Fibroblast of lung (primary cell): ENCODE measurements around the gene HMX1. TPM values are rescaled to one million over a fixed set of nuclear protein-coding genes. Genes with fewer than 3 reads are reported as not detected.

Experiments
- DNase-seq, 2 donors: peaks; one replicate each; pipeline versions ENCODE4 v3.0.0 to v3.0.0-alpha.2; 2010; ENCODE audit warnings: low read depth in 2 of 2
- H2AFZ ChIP-seq: 2 replicates; pipeline ENCODE4 v1.5.1; 2012; ENCODE audit warnings: low read length, control low read depth, inconsistent platforms
- H3K27ac ChIP-seq: 2 replicates; pipeline ENCODE4 v1.5.1; 2011; ENCODE audit warnings: low read length, control low read depth; ENCODE audit not compliant: insufficient read depth
- H3K27me3 ChIP-seq: 2 replicates; pipeline ENCODE4 v1.5.1; 2011; ENCODE audit warnings: mild to moderate bottlenecking, low read length; ENCODE audit not compliant: control insufficient read depth, insufficient read depth
- H3K36me3 ChIP-seq: 2 replicates; pipeline ENCODE4 v1.5.1; 2011; ENCODE audit warnings: low read length; ENCODE audit not compliant: control insufficient read depth, insufficient read depth
- H3K4me1 ChIP-seq: 2 replicates; pipeline ENCODE4 v1.5.1; 2011; ENCODE audit warnings: low read length; ENCODE audit not compliant: control insufficient read depth, insufficient read depth; ENCODE audit errors: extremely low read depth
- H3K4me2 ChIP-seq: 2 replicates; pipeline ENCODE4 v1.5.1; 2011; ENCODE audit warnings: low read length, control low read depth; ENCODE audit not compliant: insufficient read depth; ENCODE audit errors: extremely low read depth
- H3K4me3 ChIP-seq, 4 experiments: fragments of 200-600 bp in 1 of 4; sonication (generic) in 1 of 4; replicated peaks in 1 of 4; 2 replicates each; pipeline ENCODE4 v1.5.1; 2011 to 2016; ENCODE audit warnings: low read length in 4 of 4, low read depth in 3 of 4, mild to moderate bottlenecking in 3 of 4, control low read depth in 2 of 4, inconsistent platforms in 1 of 4, mixed read lengths in 1 of 4; ENCODE audit not compliant: insufficient read depth in 1 of 4; ENCODE audit errors: control extremely low read depth in 1 of 4
- H3K79me2 ChIP-seq: 2 replicates; pipeline ENCODE4 v1.5.1; 2012; ENCODE audit warnings: mild to moderate bottlenecking, low read length, inconsistent platforms; ENCODE audit not compliant: control insufficient read depth, insufficient read depth
- H3K9ac ChIP-seq: 2 replicates; pipeline ENCODE4 v1.5.1; 2011; ENCODE audit warnings: mild to moderate bottlenecking, low read length, control low read depth; ENCODE audit not compliant: insufficient read depth
- H3K9me3 ChIP-seq: 2 replicates; pipeline ENCODE4 v1.5.1; 2012; ENCODE audit warnings: low read depth, low read length; ENCODE audit not compliant: control insufficient read depth, insufficient read depth
- H4K20me1 ChIP-seq: 2 replicates; pipeline ENCODE4 v1.5.1; 2011; ENCODE audit warnings: low read length; ENCODE audit not compliant: control insufficient read depth, insufficient read depth; ENCODE audit errors: extremely low read depth
- EZH2 ChIP-seq: IDR thresholded peaks from 2 replicates; pipeline ENCODE4 v1.5.1; 2012; ENCODE audit warnings: low read length, control low read depth, mild to moderate bottlenecking; ENCODE audit errors: missing control alignments
- polyA plus RNA-seq, 2 donors: library from polyadenylated mRNA; depleted of rRNA in 1 of 2; stranded (reverse) in 1 of 2; unstranded in 1 of 2; fragments of >200 nt; gene quantifications; 2 replicates each; pipeline ENCODE4 v1.2.1, GENCODE V29; 2011 to 2012; ENCODE audit warnings: missing spikeins in 1 of 2
- total RNA-seq: library from RNA; depleted of rRNA; stranded (reverse); fragments of >200 nt; gene quantifications from 2 replicates; pipeline ENCODE4 v1.2.1, GENCODE V29; 2014
- TF ChIP-seq, protein P1 (sequence below), 2 donors: IDR thresholded peaks in 1 of 2; conservative IDR thresholded peaks in 1 of 2; 1 replicate in 1 of 2; 2 replicates in 1 of 2; pipeline ENCODE4 v1.5.1; 2011 to 2012; ENCODE audit warnings: low read length in 2 of 2, control low read depth in 1 of 2, inconsistent platforms in 1 of 2, low read depth in 1 of 2, mild to moderate bottlenecking in 1 of 2

HMX1 gene
- total and polyA plus RNA-seq, 2 donors (not counting 1 experiment from before 2014, with no cell fraction given), result not detected

DNA sequence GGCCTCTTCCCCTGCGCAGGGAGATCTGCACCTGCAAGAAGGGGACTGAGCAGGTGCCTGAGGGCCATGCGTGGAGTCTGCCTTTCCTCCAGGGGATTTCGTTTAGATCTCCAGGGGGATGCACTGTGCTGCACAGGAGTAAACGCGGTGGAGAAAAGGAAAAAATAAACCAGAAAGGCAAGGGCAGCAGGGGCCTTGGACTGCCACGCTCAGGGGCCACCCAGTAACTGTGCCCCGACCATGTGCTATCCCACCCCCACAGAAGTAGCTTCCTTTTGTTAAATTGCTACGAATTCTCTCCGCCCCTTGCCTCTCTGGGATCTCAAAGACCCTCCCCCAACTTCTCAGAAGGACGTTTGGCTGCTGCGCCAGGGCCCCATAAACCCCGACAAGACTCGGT lies 17.2 kb upstream of the HMX1 start:
- H3K4me3 ChIP-seq, result no peak overlapping the region
- TF ChIP-seq, protein P1, sequence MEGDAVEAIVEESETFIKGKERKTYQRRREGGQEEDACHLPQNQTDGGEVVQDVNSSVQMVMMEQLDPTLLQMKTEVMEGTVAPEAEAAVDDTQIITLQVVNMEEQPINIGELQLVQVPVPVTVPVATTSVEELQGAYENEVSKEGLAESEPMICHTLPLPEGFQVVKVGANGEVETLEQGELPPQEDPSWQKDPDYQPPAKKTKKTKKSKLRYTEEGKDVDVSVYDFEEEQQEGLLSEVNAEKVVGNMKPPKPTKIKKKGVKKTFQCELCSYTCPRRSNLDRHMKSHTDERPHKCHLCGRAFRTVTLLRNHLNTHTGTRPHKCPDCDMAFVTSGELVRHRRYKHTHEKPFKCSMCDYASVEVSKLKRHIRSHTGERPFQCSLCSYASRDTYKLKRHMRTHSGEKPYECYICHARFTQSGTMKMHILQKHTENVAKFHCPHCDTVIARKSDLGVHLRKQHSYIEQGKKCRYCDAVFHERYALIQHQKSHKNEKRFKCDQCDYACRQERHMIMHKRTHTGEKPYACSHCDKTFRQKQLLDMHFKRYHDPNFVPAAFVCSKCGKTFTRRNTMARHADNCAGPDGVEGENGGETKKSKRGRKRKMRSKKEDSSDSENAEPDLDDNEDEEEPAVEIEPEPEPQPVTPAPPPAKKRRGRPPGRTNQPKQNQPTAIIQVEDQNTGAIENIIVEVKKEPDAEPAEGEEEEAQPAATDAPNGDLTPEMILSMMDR (conservative IDR thresholded peaks at IDR 0.05 in 1 of 2, IDR thresholded peaks at IDR 0.05 in 1 of 2; ENCODE audit: low read depth in 1 of 2, low read length in 2 of 2), result no peak
- no peak for TF ChIP-seq EZH2

DNA sequence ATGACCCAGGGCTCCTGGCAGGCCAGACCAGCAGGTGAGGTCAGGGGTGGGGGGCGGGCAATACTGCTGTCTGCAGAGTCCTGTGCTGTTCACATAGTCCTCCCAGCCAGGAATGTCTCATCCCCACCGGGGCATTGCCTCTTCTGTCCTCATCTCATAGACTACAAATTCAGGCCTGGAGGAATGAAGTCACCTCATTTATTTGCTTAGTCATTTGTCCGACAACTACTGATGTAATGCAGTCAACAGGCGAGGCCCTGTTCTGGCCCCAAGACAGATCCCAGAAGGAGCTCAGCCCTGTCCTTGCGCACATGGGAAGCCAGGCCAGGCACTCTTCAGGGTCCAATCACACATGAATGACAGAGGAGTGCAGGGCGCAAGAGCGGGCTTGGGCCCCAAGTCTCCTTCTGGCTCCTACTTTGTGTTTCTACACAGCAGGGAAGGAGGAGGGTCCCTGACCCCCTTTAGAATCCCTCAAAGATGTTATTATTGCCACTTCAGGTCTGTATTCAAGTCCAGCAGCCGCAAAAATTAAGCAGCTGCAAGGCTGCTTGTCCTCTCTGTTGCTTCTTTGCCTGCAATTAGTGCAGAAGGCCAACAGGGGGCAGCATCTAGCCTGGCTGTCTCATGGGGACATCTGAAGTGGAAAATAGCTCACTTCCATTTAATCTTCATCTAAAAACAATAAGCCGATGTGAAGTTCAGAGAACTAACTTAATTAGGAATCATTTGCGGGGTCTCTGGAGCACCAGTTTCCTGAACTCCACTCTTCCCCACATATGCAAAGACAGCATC lies 15.2 kb upstream of the HMX1 start:
- Histone ChIP-seq H3K4me2 (no peak overlapping the region), H4K20me1 (no peaks in the 10 kb centered on the region), H3K9me3 (no peaks in the 10 kb centered on the region), H3K27me3 (peaks cover 7% of the 10 kb centered on the region), H3K4me3 (no peak overlapping the region), H2AFZ (no peak overlapping the region), H3K4me1 (no peaks in the 10 kb centered on the region), H3K79me2 (no peaks in the 10 kb centered on the region), H3K9ac (no peak overlapping the region), H3K27ac (no peak overlapping the region), H3K36me3 (no peaks in the 10 kb centered on the region)
- no peak for TF ChIP-seq EZH2
- TF ChIP-seq, protein P1 (conservative IDR thresholded peaks at IDR 0.05 in 1 of 2, IDR thresholded peaks at IDR 0.05 in 1 of 2; ENCODE audit: low read depth in 1 of 2, low read length in 2 of 2), result peak; percentile 10 to 37
- DNase-seq, result no peak

More for the DNA sequence above, 17.2 kb upstream of the HMX1 start:
- Histone ChIP-seq H2AFZ (no peak overlapping the region), H3K4me2 (no peak overlapping the region), H4K20me1 (no peaks in the 10 kb centered on the region), H3K27me3 (peaks cover 13% of the 10 kb centered on the region), H3K79me2 (no peaks in the 10 kb centered on the region), H3K36me3 (no peaks in the 10 kb centered on the region), H3K27ac (no peak overlapping the region), H3K9me3 (no peaks in the 10 kb centered on the region), H3K4me1 (no peaks in the 10 kb centered on the region), H3K9ac (no peak overlapping the region)
- DNase-seq, result no peak

DNA sequence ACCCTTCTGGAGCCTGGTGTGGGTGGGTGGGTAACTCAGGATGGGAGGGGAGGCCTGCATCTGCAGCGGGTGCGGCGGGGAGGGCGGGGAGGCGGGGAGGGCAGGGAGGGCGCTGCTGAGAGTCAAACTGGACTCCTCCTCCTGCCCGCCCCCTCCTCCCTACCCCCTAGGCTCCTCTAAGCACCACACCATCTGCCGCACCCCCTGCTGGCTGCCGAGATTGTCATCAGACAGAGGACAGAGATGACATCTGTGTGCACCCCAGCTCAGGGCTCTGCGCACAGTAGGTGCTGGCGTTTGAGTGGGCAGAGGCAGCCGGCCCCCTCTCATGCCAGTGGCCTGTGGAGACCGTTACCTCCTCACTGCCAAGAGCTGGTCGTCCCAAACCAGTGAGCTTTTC lies 10.6 kb upstream of the HMX1 start:
- Histone ChIP-seq H3K9ac (no peak overlapping the region), H3K4me3 (no peak overlapping the region), H3K4me1 (no peaks in the 10 kb centered on the region), H3K27ac (no peak overlapping the region), H2AFZ (no peak overlapping the region), H3K79me2 (no peaks in the 10 kb centered on the region), H3K36me3 (no peaks in the 10 kb centered on the region), H3K4me2 (no peak overlapping the region), H4K20me1 (no peaks in the 10 kb centered on the region), H3K27me3 (no peaks in the 10 kb centered on the region), H3K9me3 (no peaks in the 10 kb centered on the region)
- no peak for TF ChIP-seq EZH2
- TF ChIP-seq, protein P1 (conservative IDR thresholded peaks at IDR 0.05 in 1 of 2, IDR thresholded peaks at IDR 0.05 in 1 of 2; ENCODE audit: low read depth in 1 of 2, low read length in 2 of 2), result no peak
- DNase-seq, result no peak
